ENCODE data around the gene ERAS.
"Not testable (repeated sequence)": the region's sequence is repeated elsewhere in the genome, so short reads cannot be mapped to it uniquely, and the experiment has no call there.

ERAS gene

GRCh38 chrX:48798318-48798717, 28.0 kb upstream of the ERAS start:
- no peak for DNase-seq (ENCODE audit: low read depth)

GRCh38 chrX:48800574-48801279, 25.6 kb upstream of the ERAS start:
- peak; percentile 95 for DNase-seq (ENCODE audit: low read depth)

- DNase-seq (ENCODE audit: low read depth), result peak; percentile 99
These were observed 24.8 kb upstream of the ERAS start, which contains the start of gene HDAC6 for GRCh38 chrX:48801280-48802088. TSS of gene HDAC6 (plus strand) at chrX:48802067. CDS start at chrX:48802693, 626 bp downstream.

- DNase-seq (ENCODE audit: low read depth), result peak; percentile 80
These were observed 24.0 kb upstream of the ERAS start for GRCh38 chrX:48802089-48802904.

GRCh38 chrX:48802905-48803200, 23.5 kb upstream of the ERAS start:
- no peak for DNase-seq (ENCODE audit: low read depth)

- no peak for DNase-seq (ENCODE audit: low read depth)
These were observed 20.2 kb upstream of the ERAS start for GRCh38 chrX:48806081-48806480.

GRCh38 chrX:48813644-48814043, 12.7 kb upstream of the ERAS start:
- DNase-seq (ENCODE audit: low read depth), result no peak

GRCh38 chrX:48814722-48815121, 11.6 kb upstream of the ERAS start:
- DNase-seq (ENCODE audit: low read depth), result no peak

GRCh38 chrX:48815266-48815665, 11.0 kb upstream of the ERAS start:
- DNase-seq (ENCODE audit: low read depth), result no peak

GRCh38 chrX:48816014-48816810, 10.1 kb upstream of the ERAS start:
- no peak for DNase-seq (ENCODE audit: low read depth)

- no peak for DNase-seq (ENCODE audit: low read depth)
These were observed 8.2 kb upstream of the ERAS start for GRCh38 chrX:48818098-48818497.

- DNase-seq (ENCODE audit: low read depth), result no peak
These were observed 7.4 kb upstream of the ERAS start for GRCh38 chrX:48818866-48819265.

GRCh38 chrX:48819394-48819793, 6.9 kb upstream of the ERAS start:
- DNase-seq (ENCODE audit: low read depth), result not testable (repeated sequence)

- no peak for DNase-seq (ENCODE audit: low read depth)
These were observed 3.3 kb upstream of the ERAS start for GRCh38 chrX:48823053-48823452.

- DNase-seq (ENCODE audit: low read depth), result no peak
These were observed 2.2 kb upstream of the ERAS start for GRCh38 chrX:48824066-48824465.

GRCh38 chrX:48826876-48827653, 752 bp downstream of the ERAS start:
- no peak for DNase-seq (ENCODE audit: low read depth)

GRCh38 chrX:48827654-48827968, 1.3 kb downstream of the ERAS start:
- DNase-seq (ENCODE audit: low read depth), result no peak

GRCh38 chrX:48829016-48829735, 2.9 kb downstream of the ERAS start:
- no peak for DNase-seq (ENCODE audit: low read depth)

- DNase-seq (ENCODE audit: low read depth), result no peak
These were observed 5.0 kb downstream of the ERAS start for GRCh38 chrX:48831136-48831908.

- no peak for DNase-seq (ENCODE audit: low read depth)
These were observed 5.6 kb downstream of the ERAS start for GRCh38 chrX:48831909-48832291.

Measured in CMK (cell line).